ENCODE measurements around the gene CUL4A. TPM values are rescaled to one million over a fixed set of nuclear protein-coding genes. Genes with fewer than 3 reads are reported as not detected.

CUL4A gene
- total and polyA plus RNA-seq, 2 donors (not counting 1 experiment from before 2014, with no cell fraction given) = 107 to 126 TPM

GRCh38 chr13:113288880-113289279 is 79.5 kb downstream of the CUL4A start:
- H3K27ac ChIP-seq (ENCODE audit: insufficient read depth, low read length) = no peak overlapping the region
- no peak for DNase-seq (ENCODE audit: low read depth in 2 of 2)
- H3K4me2 ChIP-seq (ENCODE audit: extremely low read depth, insufficient read depth, low read length) = no peak overlapping the region
- H3K27me3 ChIP-seq (ENCODE audit: control insufficient read depth, insufficient read depth, low read length) = peaks cover 7% of the 10 kb centered on the region
- TF ChIP-seq EZH2 (IDR thresholded peaks at IDR 0.05; ENCODE audit: low read length, missing control alignments) (no peak), CTCF (conservative IDR thresholded peaks at IDR 0.05 in 1 of 2, IDR thresholded peaks at IDR 0.05 in 1 of 2; ENCODE audit: low read depth in 1 of 2, low read length in 2 of 2) (no peak)
- no peak overlapping the region for H3K4me3 ChIP-seq (replicated peaks in 1 of 4; ENCODE audit: control extremely low read depth in 1 of 4, insufficient read depth in 1 of 4, low read depth in 3 of 4, low read length in 4 of 4)
- no peaks in the 10 kb centered on the region for H3K9me3 ChIP-seq (ENCODE audit: control insufficient read depth, insufficient read depth, low read depth, low read length)
- no peaks in the 10 kb centered on the region for H4K20me1 ChIP-seq (ENCODE audit: control insufficient read depth, extremely low read depth, insufficient read depth, low read length)
- no peak overlapping the region for H3K9ac ChIP-seq (ENCODE audit: insufficient read depth, low read length)
- no peaks in the 10 kb centered on the region for H3K79me2 ChIP-seq (ENCODE audit: control insufficient read depth, insufficient read depth, low read length)
- no peaks in the 10 kb centered on the region for H3K4me1 ChIP-seq (ENCODE audit: control insufficient read depth, extremely low read depth, insufficient read depth, low read length)
- H3K36me3 ChIP-seq (ENCODE audit: control insufficient read depth, insufficient read depth, low read length) = no peaks in the 10 kb centered on the region
- H2AFZ ChIP-seq (ENCODE audit: low read length) = no peak overlapping the region

- Histone ChIP-seq H3K4me3 (replicated peaks in 1 of 4; ENCODE audit: control extremely low read depth in 1 of 4, insufficient read depth in 1 of 4, low read depth in 3 of 4, low read length in 4 of 4) (no peak overlapping the region), H3K79me2 (ENCODE audit: control insufficient read depth, insufficient read depth, low read length) (no peaks in the 10 kb centered on the region), H3K27me3 (ENCODE audit: control insufficient read depth, insufficient read depth, low read length) (peaks cover 7% of the 10 kb centered on the region), H2AFZ (ENCODE audit: low read length) (no peak overlapping the region), H3K27ac (ENCODE audit: insufficient read depth, low read length) (no peak overlapping the region), H3K9ac (ENCODE audit: insufficient read depth, low read length) (no peak overlapping the region), H3K36me3 (ENCODE audit: control insufficient read depth, insufficient read depth, low read length) (no peaks in the 10 kb centered on the region), H4K20me1 (ENCODE audit: control insufficient read depth, extremely low read depth, insufficient read depth, low read length) (no peaks in the 10 kb centered on the region), H3K4me1 (ENCODE audit: control insufficient read depth, extremely low read depth, insufficient read depth, low read length) (no peaks in the 10 kb centered on the region), H3K9me3 (ENCODE audit: control insufficient read depth, insufficient read depth, low read depth, low read length) (no peaks in the 10 kb centered on the region), H3K4me2 (ENCODE audit: extremely low read depth, insufficient read depth, low read length) (no peak overlapping the region)
- TF ChIP-seq EZH2 (IDR thresholded peaks at IDR 0.05; ENCODE audit: low read length, missing control alignments) = no peak
- DNase-seq (ENCODE audit: low read depth in 2 of 2) = no peak
Observed at GRCh38 chr13:113291129-113291528, 81.7 kb downstream of the CUL4A start.

GRCh38 chr13:113292021-113292862 is 82.8 kb downstream of the CUL4A start:
- DNase-seq (ENCODE audit: low read depth in 2 of 2) = peak; percentile 22 to 43
- Histone ChIP-seq H3K27me3 (ENCODE audit: control insufficient read depth, insufficient read depth, low read length) (peaks cover 7% of the 10 kb centered on the region), H3K27ac (ENCODE audit: insufficient read depth, low read length) (no peak overlapping the region), H3K36me3 (ENCODE audit: control insufficient read depth, insufficient read depth, low read length) (no peaks in the 10 kb centered on the region), H3K79me2 (ENCODE audit: control insufficient read depth, insufficient read depth, low read length) (peaks cover 1% of the 10 kb centered on the region), H2AFZ (ENCODE audit: low read length) (peak overlapping the region; percentile 1), H3K9ac (ENCODE audit: insufficient read depth, low read length) (no peak overlapping the region), H3K4me1 (ENCODE audit: control insufficient read depth, extremely low read depth, insufficient read depth, low read length) (no peaks in the 10 kb centered on the region), H3K4me3 (replicated peaks in 1 of 4; ENCODE audit: control extremely low read depth in 1 of 4, insufficient read depth in 1 of 4, low read depth in 3 of 4, low read length in 4 of 4) (peak overlapping the region; percentile 1 to 44 (median 25)), H3K9me3 (ENCODE audit: control insufficient read depth, insufficient read depth, low read depth, low read length) (no peaks in the 10 kb centered on the region), H3K4me2 (ENCODE audit: extremely low read depth, insufficient read depth, low read length) (peak overlapping the region; percentile 36), H4K20me1 (ENCODE audit: control insufficient read depth, extremely low read depth, insufficient read depth, low read length) (no peaks in the 10 kb centered on the region)
- no peak for TF ChIP-seq EZH2 (IDR thresholded peaks at IDR 0.05; ENCODE audit: low read length, missing control alignments)
- no peak for TF ChIP-seq CTCF (conservative IDR thresholded peaks at IDR 0.05 in 1 of 2, IDR thresholded peaks at IDR 0.05 in 1 of 2; ENCODE audit: low read depth in 1 of 2, low read length in 2 of 2)

Data from fibroblast of lung (primary cell).